Measurements from ENCODE around the gene RAPGEF3. TPM values are rescaled to one million over a fixed set of nuclear protein-coding genes. Genes with fewer than 3 reads are reported as not detected.
A peak's percentile ranks its signal among the peaks of the same experiment; 100 is the strongest.

RAPGEF3 gene
- total and polyA plus RNA-seq, 4 donors = 1.3 to 4.3 (median 1.4) TPM

DNA sequence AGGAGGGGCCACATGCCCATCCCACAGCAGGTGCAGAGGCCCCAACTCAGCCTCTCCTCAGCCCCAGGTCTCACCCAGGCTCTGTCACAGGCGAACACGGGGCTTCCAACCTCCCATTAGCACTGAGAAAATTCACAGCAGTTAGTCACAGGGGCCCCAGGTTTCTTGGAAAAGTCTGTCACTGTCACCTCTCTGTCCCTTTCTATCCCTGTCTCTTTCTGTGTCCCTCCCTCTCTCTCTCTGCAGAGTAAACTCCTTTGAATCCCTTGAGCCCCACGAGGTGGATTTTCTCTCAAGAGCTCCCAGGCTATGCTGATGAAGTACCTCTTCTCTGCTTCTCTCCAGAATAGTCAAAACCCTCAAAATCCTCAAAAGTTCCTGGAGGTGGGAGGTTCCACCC is 19.4 kb downstream of the RAPGEF3 start (continued):
- TF ChIP-seq FOXA1 (IDR thresholded peaks at IDR 0.05) (no peak), GABPA (IDR thresholded peaks at IDR 0.05 in 1 of 2, conservative IDR thresholded peaks at IDR 0.05 in 1 of 2) (no peak), FOXA2 (IDR thresholded peaks at IDR 0.05) (no peak), TAF1 (conservative IDR thresholded peaks at IDR 0.05) (no peak)

DNA sequence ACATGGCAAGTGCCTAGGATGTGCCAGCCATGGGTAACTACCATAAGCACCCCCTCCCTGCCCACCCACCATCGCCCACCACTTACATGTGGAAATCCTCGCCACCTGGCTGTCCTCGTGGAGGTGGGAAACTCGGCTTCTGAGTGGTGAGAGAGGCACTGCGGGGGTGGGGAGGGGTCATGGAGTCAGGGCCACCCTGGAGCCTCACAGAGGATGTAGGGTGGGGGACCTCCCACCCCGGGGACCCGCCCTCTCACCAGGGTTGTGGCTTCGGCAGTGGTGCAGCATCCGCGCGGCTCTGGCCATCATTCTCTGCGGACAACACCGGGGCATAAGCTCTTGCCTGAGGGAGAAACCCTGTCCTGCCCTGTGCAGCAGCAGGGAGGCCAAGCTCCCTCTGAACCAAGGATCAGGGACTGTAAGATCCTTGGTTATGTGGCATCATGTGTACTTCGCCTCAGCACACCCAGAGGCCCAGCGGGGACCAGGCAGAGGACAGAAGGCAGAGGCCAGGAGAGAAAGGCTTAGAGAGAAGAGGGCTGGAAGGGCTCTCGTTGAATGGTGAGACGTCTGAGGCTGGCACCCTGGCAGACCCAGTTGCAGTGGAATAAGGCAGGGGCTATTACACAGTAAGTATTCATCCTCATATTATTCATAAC is 20.6 kb downstream of the RAPGEF3 start:
- Histone ChIP-seq H3K27ac (ENCODE audit: low read depth in 1 of 2, low read length in 2 of 2) (no peak overlapping the region), H3K4me1 (ENCODE audit: control insufficient read depth in 4 of 4, insufficient read depth in 4 of 4, low read length in 3 of 4) (peaks cover 10 to 12% (median 11%) of the 10 kb centered on the region in 4 donors), H3K27me3 (ENCODE audit: control insufficient read depth in 4 of 4, insufficient read depth in 4 of 4, low read length in 3 of 4) (no peaks in the 10 kb centered on the region), H3K9ac (ENCODE audit: low read depth in 1 of 2, low read length in 2 of 2) (no peak overlapping the region), H3K36me3 (ENCODE audit: control insufficient read depth in 4 of 4, insufficient read depth in 3 of 4, low read depth in 1 of 4, low read length in 3 of 4) (no peaks in the 10 kb centered on the region), H3K4me3 (ENCODE audit: low read depth in 1 of 3, low read length in 3 of 3) (no peak overlapping the region), H3K9me3 (ENCODE audit: control insufficient read depth in 4 of 4, low read length in 3 of 4) (no peaks in the 10 kb centered on the region)
- TF ChIP-seq JUND (IDR thresholded peaks at IDR 0.05) (no peak), RXRA (IDR thresholded peaks at IDR 0.05) (no peak), HNF4G (IDR thresholded peaks at IDR 0.05) (no peak), TAF1 (conservative IDR thresholded peaks at IDR 0.05) (no peak), FOXA2 (IDR thresholded peaks at IDR 0.05) (no peak), RAD21 (IDR thresholded peaks at IDR 0.05) (no peak), HNF4A (conservative IDR thresholded peaks at IDR 0.05) (no peak), EGR1 (IDR thresholded peaks at IDR 0.05; ENCODE audit: low read depth in 2 of 2) (no peak), FOXA1 (IDR thresholded peaks at IDR 0.05) (no peak), SP1 (IDR thresholded peaks at IDR 0.05) (no peak), GABPA (IDR thresholded peaks at IDR 0.05 in 1 of 2, conservative IDR thresholded peaks at IDR 0.05 in 1 of 2) (no peak), YY1 (IDR thresholded peaks at IDR 0.05) (no peak), NR2F2 (IDR thresholded peaks at IDR 0.05) (no peak)
- TF ChIP-seq, protein P1, sequence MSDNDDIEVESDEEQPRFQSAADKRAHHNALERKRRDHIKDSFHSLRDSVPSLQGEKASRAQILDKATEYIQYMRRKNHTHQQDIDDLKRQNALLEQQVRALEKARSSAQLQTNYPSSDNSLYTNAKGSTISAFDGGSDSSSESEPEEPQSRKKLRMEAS (IDR thresholded peaks at IDR 0.05) = no peak
- TF ChIP-seq, protein P2, sequence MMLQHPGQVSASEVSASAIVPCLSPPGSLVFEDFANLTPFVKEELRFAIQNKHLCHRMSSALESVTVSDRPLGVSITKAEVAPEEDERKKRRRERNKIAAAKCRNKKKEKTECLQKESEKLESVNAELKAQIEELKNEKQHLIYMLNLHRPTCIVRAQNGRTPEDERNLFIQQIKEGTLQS (IDR thresholded peaks at IDR 0.05) = no peak
- TF ChIP-seq, protein P3, sequence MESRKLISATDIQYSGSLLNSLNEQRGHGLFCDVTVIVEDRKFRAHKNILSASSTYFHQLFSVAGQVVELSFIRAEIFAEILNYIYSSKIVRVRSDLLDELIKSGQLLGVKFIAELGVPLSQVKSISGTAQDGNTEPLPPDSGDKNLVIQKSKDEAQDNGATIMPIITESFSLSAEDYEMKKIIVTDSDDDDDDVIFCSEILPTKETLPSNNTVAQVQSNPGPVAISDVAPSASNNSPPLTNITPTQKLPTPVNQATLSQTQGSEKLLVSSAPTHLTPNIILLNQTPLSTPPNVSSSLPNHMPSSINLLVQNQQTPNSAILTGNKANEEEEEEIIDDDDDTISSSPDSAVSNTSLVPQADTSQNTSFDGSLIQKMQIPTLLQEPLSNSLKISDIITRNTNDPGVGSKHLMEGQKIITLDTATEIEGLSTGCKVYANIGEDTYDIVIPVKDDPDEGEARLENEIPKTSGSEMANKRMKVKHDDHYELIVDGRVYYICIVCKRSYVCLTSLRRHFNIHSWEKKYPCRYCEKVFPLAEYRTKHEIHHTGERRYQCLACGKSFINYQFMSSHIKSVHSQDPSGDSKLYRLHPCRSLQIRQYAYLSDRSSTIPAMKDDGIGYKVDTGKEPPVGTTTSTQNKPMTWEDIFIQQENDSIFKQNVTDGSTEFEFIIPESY (IDR thresholded peaks at IDR 0.05) = no peak
- DNase-seq (ENCODE audit: low spot score) = no peak
- 85% methylated on average over 17 of the region's 17 CpGs for WGBS

DNA sequence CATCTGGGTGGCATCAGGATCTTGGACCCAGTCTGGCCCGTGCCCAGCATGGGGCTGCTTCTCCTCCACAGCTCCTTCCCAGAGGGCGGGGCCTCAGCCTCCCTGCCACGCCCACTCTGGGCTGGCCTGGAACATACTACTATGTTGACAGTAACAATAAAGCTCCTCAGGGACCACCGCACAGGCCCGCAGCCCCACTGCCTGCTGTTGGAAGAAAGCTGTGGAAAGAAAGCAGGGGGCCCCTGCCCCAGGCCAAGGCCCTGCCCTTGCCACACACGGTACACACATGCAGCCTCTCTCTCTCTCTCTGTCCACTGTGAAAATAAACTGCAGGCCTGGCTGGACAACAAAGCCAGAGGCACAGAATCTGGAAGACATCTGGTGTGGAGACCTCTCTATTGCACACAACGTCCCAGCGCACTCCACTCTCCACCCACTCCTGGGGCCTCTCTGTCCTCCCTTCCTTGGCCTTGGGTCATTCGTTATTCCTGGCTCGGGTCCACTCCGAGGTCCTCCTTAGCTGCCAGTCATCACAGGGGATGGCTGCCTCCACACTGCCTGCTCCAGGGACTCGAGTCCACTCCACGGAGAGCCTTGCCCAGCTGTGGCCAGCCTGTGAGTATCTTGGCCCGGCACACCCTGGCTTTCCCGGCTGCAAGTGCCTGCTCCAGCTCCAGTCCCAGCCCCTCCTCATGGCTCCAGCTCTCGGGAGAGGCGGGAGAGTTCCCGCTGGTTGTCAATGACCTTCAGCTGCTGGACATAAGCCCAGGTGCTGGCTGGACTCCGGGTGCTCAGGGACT is 21.6 kb downstream of the RAPGEF3 start:
- Histone ChIP-seq H3K36me3 (ENCODE audit: control insufficient read depth in 4 of 4, insufficient read depth in 3 of 4, low read depth in 1 of 4, low read length in 3 of 4) (no peaks in the 10 kb centered on the region), H3K9me3 (ENCODE audit: control insufficient read depth in 4 of 4, low read length in 3 of 4) (no peaks in the 10 kb centered on the region), H3K4me3 (ENCODE audit: low read depth in 1 of 3, low read length in 3 of 3) (no peak overlapping the region), H3K27ac (ENCODE audit: low read depth in 1 of 2, low read length in 2 of 2) (peak overlapping the region; percentile 37 to 51), H3K4me1 (ENCODE audit: control insufficient read depth in 4 of 4, insufficient read depth in 4 of 4, low read length in 3 of 4) (peaks cover 10 to 12% (median 11%) of the 10 kb centered on the region in 4 donors), H3K9ac (ENCODE audit: low read depth in 1 of 2, low read length in 2 of 2) (no peak overlapping the region), H3K27me3 (ENCODE audit: control insufficient read depth in 4 of 4, insufficient read depth in 4 of 4, low read length in 3 of 4) (no peaks in the 10 kb centered on the region)
- TF ChIP-seq NR2F2 (IDR thresholded peaks at IDR 0.05) (peak; percentile 75), HNF4A (conservative IDR thresholded peaks at IDR 0.05) (peak in 1 of 2 donors; percentile 37), YY1 (IDR thresholded peaks at IDR 0.05) (no peak), FOXA2 (IDR thresholded peaks at IDR 0.05) (no peak), HNF4G (IDR thresholded peaks at IDR 0.05) (no peak), RAD21 (IDR thresholded peaks at IDR 0.05) (peak; percentile 30 to 57), RXRA (IDR thresholded peaks at IDR 0.05) (peak; percentile 54 to 75), EGR1 (IDR thresholded peaks at IDR 0.05; ENCODE audit: low read depth in 2 of 2) (no peak), JUND (IDR thresholded peaks at IDR 0.05) (no peak), GABPA (IDR thresholded peaks at IDR 0.05 in 1 of 2, conservative IDR thresholded peaks at IDR 0.05 in 1 of 2) (no peak), SP1 (IDR thresholded peaks at IDR 0.05) (peak; percentile 53)
- TF ChIP-seq, protein P4, sequence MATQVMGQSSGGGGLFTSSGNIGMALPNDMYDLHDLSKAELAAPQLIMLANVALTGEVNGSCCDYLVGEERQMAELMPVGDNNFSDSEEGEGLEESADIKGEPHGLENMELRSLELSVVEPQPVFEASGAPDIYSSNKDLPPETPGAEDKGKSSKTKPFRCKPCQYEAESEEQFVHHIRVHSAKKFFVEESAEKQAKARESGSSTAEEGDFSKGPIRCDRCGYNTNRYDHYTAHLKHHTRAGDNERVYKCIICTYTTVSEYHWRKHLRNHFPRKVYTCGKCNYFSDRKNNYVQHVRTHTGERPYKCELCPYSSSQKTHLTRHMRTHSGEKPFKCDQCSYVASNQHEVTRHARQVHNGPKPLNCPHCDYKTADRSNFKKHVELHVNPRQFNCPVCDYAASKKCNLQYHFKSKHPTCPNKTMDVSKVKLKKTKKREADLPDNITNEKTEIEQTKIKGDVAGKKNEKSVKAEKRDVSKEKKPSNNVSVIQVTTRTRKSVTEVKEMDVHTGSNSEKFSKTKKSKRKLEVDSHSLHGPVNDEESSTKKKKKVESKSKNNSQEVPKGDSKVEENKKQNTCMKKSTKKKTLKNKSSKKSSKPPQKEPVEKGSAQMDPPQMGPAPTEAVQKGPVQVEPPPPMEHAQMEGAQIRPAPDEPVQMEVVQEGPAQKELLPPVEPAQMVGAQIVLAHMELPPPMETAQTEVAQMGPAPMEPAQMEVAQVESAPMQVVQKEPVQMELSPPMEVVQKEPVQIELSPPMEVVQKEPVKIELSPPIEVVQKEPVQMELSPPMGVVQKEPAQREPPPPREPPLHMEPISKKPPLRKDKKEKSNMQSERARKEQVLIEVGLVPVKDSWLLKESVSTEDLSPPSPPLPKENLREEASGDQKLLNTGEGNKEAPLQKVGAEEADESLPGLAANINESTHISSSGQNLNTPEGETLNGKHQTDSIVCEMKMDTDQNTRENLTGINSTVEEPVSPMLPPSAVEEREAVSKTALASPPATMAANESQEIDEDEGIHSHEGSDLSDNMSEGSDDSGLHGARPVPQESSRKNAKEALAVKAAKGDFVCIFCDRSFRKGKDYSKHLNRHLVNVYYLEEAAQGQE (IDR thresholded peaks at IDR 0.05) = peak; percentile 34
- TF ChIP-seq, protein P5, sequence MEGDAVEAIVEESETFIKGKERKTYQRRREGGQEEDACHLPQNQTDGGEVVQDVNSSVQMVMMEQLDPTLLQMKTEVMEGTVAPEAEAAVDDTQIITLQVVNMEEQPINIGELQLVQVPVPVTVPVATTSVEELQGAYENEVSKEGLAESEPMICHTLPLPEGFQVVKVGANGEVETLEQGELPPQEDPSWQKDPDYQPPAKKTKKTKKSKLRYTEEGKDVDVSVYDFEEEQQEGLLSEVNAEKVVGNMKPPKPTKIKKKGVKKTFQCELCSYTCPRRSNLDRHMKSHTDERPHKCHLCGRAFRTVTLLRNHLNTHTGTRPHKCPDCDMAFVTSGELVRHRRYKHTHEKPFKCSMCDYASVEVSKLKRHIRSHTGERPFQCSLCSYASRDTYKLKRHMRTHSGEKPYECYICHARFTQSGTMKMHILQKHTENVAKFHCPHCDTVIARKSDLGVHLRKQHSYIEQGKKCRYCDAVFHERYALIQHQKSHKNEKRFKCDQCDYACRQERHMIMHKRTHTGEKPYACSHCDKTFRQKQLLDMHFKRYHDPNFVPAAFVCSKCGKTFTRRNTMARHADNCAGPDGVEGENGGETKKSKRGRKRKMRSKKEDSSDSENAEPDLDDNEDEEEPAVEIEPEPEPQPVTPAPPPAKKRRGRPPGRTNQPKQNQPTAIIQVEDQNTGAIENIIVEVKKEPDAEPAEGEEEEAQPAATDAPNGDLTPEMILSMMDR (IDR thresholded peaks at IDR 0.05; ENCODE audit: low read depth, low read length, missing input control) = peak; percentile 11
- TF ChIP-seq, protein P2 (IDR thresholded peaks at IDR 0.05) = no peak
- DNase-seq (ENCODE audit: low spot score) = peak; percentile 51
- 38% methylated on average over 19 of the region's 19 CpGs for WGBS
